IPS DF 6.9 (cell line): ENCODE data around the gene PNMA8A.

ENCODE experiments used
- DNase-seq: peaks from one replicate; pipeline ENCODE4 v3.0.0-alpha.2; 2013; ENCODE audit warnings: low read depth, low spot score
- H3K27ac ChIP-seq: one replicate; pipeline ENCODE4 v1.5.1; 2013; ENCODE audit warnings: low read length, control low read depth
- H3K27me3 ChIP-seq: 2 replicates; pipeline ENCODE4 v1.6.1; 2013; ENCODE audit warnings: mild to moderate bottlenecking, low read length; ENCODE audit not compliant: control insufficient read depth, insufficient read depth
- H3K36me3 ChIP-seq: 2 replicates; pipeline ENCODE4 v1.6.1; 2013; ENCODE audit warnings: low read length; ENCODE audit not compliant: control insufficient read depth, insufficient read depth
- H3K4me1 ChIP-seq: 2 replicates; pipeline ENCODE4 v1.6.1; 2013; ENCODE audit warnings: low read length; ENCODE audit not compliant: control insufficient read depth, insufficient read depth
- H3K4me3 ChIP-seq: 2 replicates; pipeline ENCODE4 v1.5.1; 2013; ENCODE audit warnings: mild to moderate bottlenecking, low read length
- H3K9me3 ChIP-seq: 2 replicates; pipeline ENCODE4 v1.6.1; 2013; ENCODE audit warnings: low read length, inconsistent platforms; ENCODE audit not compliant: control insufficient read depth, insufficient read depth
- WGBS: extraction: QIAGEN DNeasy Blood & Tissue Kit; methylation state at CpG from one replicate; pipeline ENCODE4 v1.1.7; 2013; ENCODE audit warnings: mixed read lengths, missing lambda C conversion rate; ENCODE audit not compliant: insufficient read length, insufficient coverage; 5-methylcytosine and 5-hydroxymethylcytosine counted together

Gene PNMA8A

DNA sequence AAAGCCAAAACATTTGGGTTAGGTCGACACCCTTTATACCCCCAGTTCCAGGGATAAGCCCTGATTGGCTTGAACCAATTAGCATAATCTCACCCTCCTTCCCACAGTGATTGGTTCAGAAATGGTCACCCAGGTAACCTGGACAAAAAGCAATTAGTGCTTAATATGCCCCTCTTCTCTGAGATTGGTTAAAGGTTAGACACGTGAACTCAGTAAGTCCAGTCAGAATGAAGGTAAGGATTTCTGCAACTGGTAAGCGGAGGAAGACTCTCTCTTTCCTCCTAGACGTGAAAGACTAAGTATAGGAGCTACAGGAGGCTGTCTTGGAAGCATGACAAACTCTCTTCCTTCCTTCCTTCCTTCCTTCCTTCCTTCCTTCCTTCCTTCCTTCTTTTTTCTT lies 41.4 kb downstream of the PNMA8A start:
- no peak overlapping the region for H3K4me3 ChIP-seq
- DNase-seq = no peak
- no CpG with 5 or more reads among the region's 4 CpGs for WGBS
- H3K4me1 ChIP-seq = no peaks in the 10 kb centered on the region
- H3K27ac ChIP-seq = no peak overlapping the region
- no peaks in the 10 kb centered on the region for H3K9me3 ChIP-seq
- no peaks in the 10 kb centered on the region; the same call in 1 of the 2 replicates for H3K27me3 ChIP-seq
- no peaks in the 10 kb centered on the region for H3K36me3 ChIP-seq

DNA sequence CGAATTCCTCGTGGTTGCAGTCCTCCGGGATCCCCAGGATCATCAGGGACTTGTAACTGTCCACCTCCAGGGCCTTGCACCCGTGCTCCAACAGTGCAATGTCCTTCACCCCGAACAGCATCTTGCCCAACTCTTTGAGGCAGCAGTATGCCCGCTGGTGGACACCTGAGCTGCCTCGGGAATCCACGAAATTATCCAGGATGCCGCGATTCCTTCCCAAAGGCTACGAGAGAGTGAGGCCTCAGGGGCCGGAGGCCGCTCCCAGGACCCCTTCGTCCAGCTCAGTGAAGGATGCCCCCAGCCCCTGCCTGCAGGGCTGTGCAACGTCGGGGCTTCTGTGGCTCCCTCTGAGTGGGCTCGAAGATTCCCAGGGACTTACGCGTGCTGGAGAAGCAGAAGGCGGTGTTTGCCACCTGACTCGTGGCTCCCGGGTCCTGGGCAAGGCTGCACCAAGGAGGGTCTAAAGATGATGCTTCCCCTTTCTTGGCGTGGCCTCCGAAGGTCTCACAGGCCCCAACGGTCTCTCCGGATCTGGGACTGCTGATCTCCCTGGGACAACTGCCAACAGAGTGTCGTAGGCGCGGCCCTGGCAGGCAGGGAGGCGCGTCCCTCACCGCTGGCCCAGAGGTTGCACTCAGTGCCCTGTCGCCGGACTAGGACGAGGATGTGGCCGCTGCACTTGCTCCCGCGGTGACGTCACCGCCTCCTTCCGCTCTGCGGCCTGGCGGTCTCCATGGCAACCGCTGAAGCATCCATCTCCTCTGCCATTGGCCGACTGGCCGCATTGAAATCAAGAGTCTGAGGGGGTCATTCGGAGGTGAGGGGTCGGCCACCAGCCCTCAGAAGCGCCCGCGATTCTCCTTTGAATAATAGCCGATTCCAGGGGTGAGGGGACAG lies 42.9 kb downstream of the PNMA8A start, which contains the start of gene PNMA8C:
Gene PNMA8C (minus strand): TSS at position 698 of the 897 bp plus-strand sequence. CDS start 577 bp downstream, at position 121.
- Histone ChIP-seq H3K27me3 (no peaks in the 10 kb centered on the region; the same call in 1 of the 2 replicates), H3K4me1 (no peaks in the 10 kb centered on the region), H3K27ac (no peak within 1 kb of the TSS), H3K36me3 (no peaks in the 10 kb centered on the region), H3K9me3 (no peaks in the 10 kb centered on the region), H3K4me3 (peak within 1 kb of the TSS; percentile 19; the same call in 1 of the 2 replicates)
- WGBS = no CpG with 5 or more reads among the region's 52 CpGs
- peak; percentile 85 for DNase-seq

DNA sequence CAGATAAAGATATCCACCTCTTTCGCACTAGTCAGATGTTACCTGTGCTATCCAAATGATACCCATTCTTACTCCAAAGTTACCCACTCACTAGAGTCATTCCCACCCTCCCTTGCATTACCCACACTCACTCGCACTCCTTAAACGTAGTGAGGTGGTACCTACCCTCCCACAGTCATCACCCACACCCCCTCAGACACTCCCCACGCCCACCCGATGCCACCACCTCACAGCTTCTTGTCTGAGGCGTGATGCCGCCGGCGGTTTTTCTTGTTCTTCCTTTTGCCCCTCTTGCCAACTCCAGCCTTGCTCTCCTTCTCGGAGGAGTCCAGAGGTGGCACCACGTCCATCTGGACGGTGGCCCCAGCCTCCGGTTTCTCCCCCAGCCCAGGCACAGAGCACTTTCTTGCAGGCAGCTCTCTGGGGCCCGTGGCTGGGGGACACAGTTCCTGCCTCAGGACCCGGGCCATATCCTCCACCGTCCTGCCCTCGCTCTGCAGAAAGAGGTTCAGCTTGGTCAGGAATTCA lies 43.8 kb downstream of the PNMA8A start:
- Histone ChIP-seq H3K36me3 (no peaks in the 10 kb centered on the region), H3K27ac (no peak overlapping the region), H3K4me1 (no peaks in the 10 kb centered on the region), H3K9me3 (no peaks in the 10 kb centered on the region), H3K27me3 (no peaks in the 10 kb centered on the region; the same call in 1 of the 2 replicates), H3K4me3 (no peak overlapping the region)
- WGBS = no CpG with 5 or more reads among the region's 17 CpGs
- DNase-seq = no peak

DNA sequence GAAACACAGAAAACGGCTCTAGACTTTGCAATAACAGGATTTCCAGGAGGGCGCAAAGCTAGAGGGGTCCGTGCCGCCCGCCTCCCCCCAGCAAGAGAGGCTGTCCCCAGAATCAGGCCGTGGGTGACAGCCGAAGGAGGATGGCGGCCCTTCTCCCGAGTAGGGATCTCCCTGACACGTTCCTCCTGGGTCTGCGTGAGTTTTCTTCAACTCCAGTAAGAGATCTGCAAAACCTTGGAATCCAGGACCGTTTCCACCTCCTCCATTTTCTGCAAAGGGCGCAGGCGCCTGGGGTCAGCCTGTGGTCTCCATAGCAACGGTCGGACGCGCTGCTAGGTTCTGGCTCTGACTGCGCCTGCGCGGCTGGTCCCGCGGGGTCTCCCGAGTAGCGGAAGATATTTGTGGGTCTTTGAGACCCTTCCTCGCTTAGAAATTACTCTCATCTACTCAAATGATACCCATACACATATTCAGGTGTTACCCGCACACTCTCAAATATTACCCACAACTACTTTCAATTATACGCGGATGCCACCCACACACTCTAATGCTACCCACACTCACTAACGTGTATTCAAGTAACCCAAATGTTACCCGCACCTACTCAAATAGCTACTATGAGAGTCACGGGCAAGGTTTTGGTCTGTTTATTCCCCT lies 44.7 kb downstream of the PNMA8A start:
- H3K36me3 ChIP-seq = no peaks in the 10 kb centered on the region
- no peak overlapping the region for H3K27ac ChIP-seq
- H3K9me3 ChIP-seq = no peaks in the 10 kb centered on the region
- 100% methylated on average over 3 of the region's 32 CpGs for WGBS
- DNase-seq = no peak
- no peaks in the 10 kb centered on the region; the same call in 1 of the 2 replicates for H3K27me3 ChIP-seq
- peak overlapping the region; percentile 77; the same call in 1 of the 2 replicates for H3K4me3 ChIP-seq
- H3K4me1 ChIP-seq = no peaks in the 10 kb centered on the region

DNA sequence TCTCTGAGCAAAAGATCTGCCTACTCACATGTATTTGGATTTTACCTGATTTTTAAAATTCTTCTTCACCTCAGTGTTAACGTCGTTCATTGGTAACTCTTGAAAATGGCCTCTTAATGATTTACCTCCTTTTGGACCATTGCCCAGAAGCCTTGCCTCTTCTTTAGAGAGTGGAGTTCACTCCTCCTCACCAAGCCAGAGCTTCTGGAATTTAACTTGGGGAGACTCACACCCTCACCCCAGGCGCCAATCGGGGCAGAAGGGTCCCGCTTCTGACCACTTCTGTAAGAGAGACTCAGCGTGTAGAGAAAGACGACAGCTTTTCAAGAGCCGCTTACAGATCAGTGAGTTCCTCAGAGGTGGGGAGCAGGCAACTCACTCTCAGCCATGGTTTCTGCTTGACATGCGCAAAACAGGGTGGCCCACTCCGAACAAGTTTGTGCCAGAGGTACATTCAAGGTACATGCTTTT lies 45.3 kb downstream of the PNMA8A start:
- no peak for DNase-seq
- H3K4me1 ChIP-seq = no peaks in the 10 kb centered on the region
- WGBS = no CpG with 5 or more reads among the region's 10 CpGs
- no peaks in the 10 kb centered on the region for H3K9me3 ChIP-seq
- no peak overlapping the region for H3K27ac ChIP-seq
- no peaks in the 10 kb centered on the region for H3K36me3 ChIP-seq
- no peaks in the 10 kb centered on the region; the same call in 1 of the 2 replicates for H3K27me3 ChIP-seq
- H3K4me3 ChIP-seq = peak overlapping the region; percentile 77; the same call in 1 of the 2 replicates

DNA sequence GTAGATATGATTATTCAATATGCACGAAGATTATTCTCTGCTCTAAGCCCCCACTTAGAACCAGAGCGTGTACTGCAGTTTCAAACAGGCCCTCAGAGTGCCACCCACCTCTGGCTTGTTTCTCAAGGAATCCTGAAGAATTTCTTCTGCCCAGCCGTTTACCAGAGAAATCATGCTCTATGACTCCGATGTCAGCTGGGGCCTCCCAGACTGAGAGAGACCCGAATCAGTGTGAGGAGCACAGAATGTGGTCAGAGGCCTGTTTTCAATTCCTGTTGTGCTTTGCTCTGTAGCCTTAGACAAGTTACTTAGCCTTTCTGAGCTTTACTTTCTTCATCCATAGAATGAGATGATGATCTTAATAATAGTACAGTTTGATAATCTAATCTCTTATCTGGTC lies 48.2 kb downstream of the PNMA8A start:
- no peaks in the 10 kb centered on the region for H3K4me1 ChIP-seq
- H3K27ac ChIP-seq = no peak overlapping the region
- H3K36me3 ChIP-seq = no peaks in the 10 kb centered on the region
- H3K4me3 ChIP-seq = no peak overlapping the region
- DNase-seq = no peak
- H3K9me3 ChIP-seq = no peaks in the 10 kb centered on the region
- WGBS = no CpG with 5 or more reads among the region's 5 CpGs
- H3K27me3 ChIP-seq = no peaks in the 10 kb centered on the region; the same call in 1 of the 2 replicates

DNA sequence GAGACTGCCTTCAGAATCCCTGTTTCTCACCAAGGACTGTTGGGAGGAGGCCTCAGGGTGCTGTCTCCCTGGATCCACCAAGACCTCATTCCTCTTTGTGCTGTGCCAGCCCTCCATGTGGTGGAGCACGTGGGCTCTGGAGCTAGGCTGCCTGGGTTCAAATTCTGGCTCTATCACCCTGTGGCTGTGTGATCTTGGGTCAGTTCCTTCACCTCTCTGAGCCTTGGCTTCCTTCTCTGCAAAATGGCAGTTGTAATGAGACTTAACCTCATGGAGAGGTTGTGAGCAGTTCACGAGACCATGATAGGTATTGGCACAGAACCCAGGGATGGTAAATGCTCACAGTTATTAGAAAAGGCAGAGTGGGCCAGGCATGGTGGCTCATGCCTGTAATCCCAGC lies 49.0 kb downstream of the PNMA8A start:
- no peaks in the 10 kb centered on the region for H3K9me3 ChIP-seq
- no peaks in the 10 kb centered on the region for H3K27me3 ChIP-seq
- no peak for DNase-seq
- H3K4me3 ChIP-seq = no peak overlapping the region
- no peaks in the 10 kb centered on the region for H3K36me3 ChIP-seq
- H3K27ac ChIP-seq = no peak overlapping the region
- WGBS = no CpG with 5 or more reads among the region's 2 CpGs
- H3K4me1 ChIP-seq = no peaks in the 10 kb centered on the region

DNA sequence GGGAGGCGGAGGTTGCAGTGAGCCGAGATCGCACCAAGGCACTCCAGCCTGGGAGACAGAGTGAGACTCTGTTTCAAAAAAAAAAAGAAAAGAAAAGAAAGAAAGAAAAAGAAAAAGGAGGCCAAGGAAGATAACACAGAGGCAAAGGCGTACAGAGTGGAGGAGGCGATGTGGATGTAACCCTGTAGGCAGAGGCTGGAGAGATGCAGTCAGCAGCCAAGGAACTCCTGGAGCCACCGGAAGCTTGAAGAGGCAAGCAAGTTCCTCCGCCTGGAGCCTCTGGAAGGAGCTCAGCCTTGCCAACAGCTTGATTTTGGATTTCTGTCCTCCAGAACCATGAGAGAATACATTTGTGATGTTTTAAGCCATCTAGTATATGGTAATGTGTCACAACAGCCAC lies 51.3 kb downstream of the PNMA8A start:
- no peaks in the 10 kb centered on the region for H3K9me3 ChIP-seq
- H3K27me3 ChIP-seq = no peaks in the 10 kb centered on the region
- H3K27ac ChIP-seq = no peak overlapping the region
- no peaks in the 10 kb centered on the region for H3K4me1 ChIP-seq
- H3K4me3 ChIP-seq = no peak overlapping the region
- no CpG with 5 or more reads among the region's 7 CpGs for WGBS
- no peaks in the 10 kb centered on the region for H3K36me3 ChIP-seq
- no peak for DNase-seq
